ENCODE data around the gene CNPY4.
A peak's percentile ranks its signal among the peaks of the same experiment; 100 is the strongest.

Gene CNPY4

GRCh38 chr7:100163006-100163531 lies 43.6 kb downstream of the CNPY4 start:
- TF ChIP-seq CTCF (IDR thresholded peaks at IDR 0.05; ENCODE audit: low read depth, low read length, missing control alignments), result no peak
- Histone ChIP-seq H3K27me3 (replicated peaks) (peaks cover 4% of the 10 kb centered on the region), H3K4me3 (ENCODE audit: low read depth, low read length) (no peak overlapping the region), H3K36me3 (replicated peaks) (no peaks in the 10 kb centered on the region), H3K27ac (no peak overlapping the region)
- in situ Hi-C loops (cut with HindIII; ENCODE audit: low pct_ligation_motif_present, low sequenced_read_pairs), result no loop called here
- DNase-seq, result no peak

GRCh38 chr7:100163871-100164270 lies 44.4 kb downstream of the CNPY4 start:
- DNase-seq, result no peak
- H3K27ac ChIP-seq, result no peak overlapping the region
- in situ Hi-C loops (cut with HindIII; ENCODE audit: low pct_ligation_motif_present, low sequenced_read_pairs), result no loop called here

GRCh38 chr7:100166317-100166940 lies 47.0 kb downstream of the CNPY4 start:
- no peaks in the 10 kb centered on the region for H3K36me3 ChIP-seq (replicated peaks)
- TF ChIP-seq CTCF (IDR thresholded peaks at IDR 0.05; ENCODE audit: low read depth, low read length, missing control alignments), result no peak
- no peak for DNase-seq
- peaks cover 4% of the 10 kb centered on the region for H3K27me3 ChIP-seq (replicated peaks)
- no peak overlapping the region for H3K27ac ChIP-seq
- in situ Hi-C loops (cut with HindIII; ENCODE audit: low pct_ligation_motif_present, low sequenced_read_pairs), result no loop called here
- H3K4me3 ChIP-seq (ENCODE audit: low read depth, low read length), result no peak overlapping the region

More at GRCh38 chr7:100163871-100164270, 44.4 kb downstream of the CNPY4 start:
- no peak for TF ChIP-seq CTCF (IDR thresholded peaks at IDR 0.05; ENCODE audit: low read depth, low read length, missing control alignments)
- no peaks in the 10 kb centered on the region for H3K36me3 ChIP-seq (replicated peaks)
- no peak overlapping the region for H3K4me3 ChIP-seq (ENCODE audit: low read depth, low read length)
- H3K27me3 ChIP-seq (replicated peaks), result peaks cover 4% of the 10 kb centered on the region

- in situ Hi-C loops (cut with HindIII; ENCODE audit: low pct_ligation_motif_present, low sequenced_read_pairs), result no loop called here
- no peak for DNase-seq
- Histone ChIP-seq H3K36me3 (replicated peaks) (no peaks in the 10 kb centered on the region), H3K27me3 (replicated peaks) (peaks cover 4% of the 10 kb centered on the region), H3K27ac (no peak overlapping the region), H3K4me3 (ENCODE audit: low read depth, low read length) (no peak overlapping the region)
- no peak for TF ChIP-seq CTCF (IDR thresholded peaks at IDR 0.05; ENCODE audit: low read depth, low read length, missing control alignments)
Observed at GRCh38 chr7:100166970-100167911, 47.8 kb downstream of the CNPY4 start.

- H3K27ac ChIP-seq, result no peak overlapping the region
- peaks cover 4% of the 10 kb centered on the region for H3K27me3 ChIP-seq (replicated peaks)
- H3K4me3 ChIP-seq (ENCODE audit: low read depth, low read length), result peak overlapping the region; percentile 54
- no peak for DNase-seq
- no peaks in the 10 kb centered on the region for H3K36me3 ChIP-seq (replicated peaks)
- no peak for TF ChIP-seq CTCF (IDR thresholded peaks at IDR 0.05; ENCODE audit: low read depth, low read length, missing control alignments)
- in situ Hi-C loops (cut with HindIII; ENCODE audit: low pct_ligation_motif_present, low sequenced_read_pairs), result no loop called here
Observed at GRCh38 chr7:100167912-100168323, 48.5 kb downstream of the CNPY4 start.

Measured in brain microvascular endothelial cell (primary cell).